Panc1 (cell line): ENCODE results near the gene MARCKSL1. TPM values are rescaled to one million over a fixed set of nuclear protein-coding genes. Genes with fewer than 3 reads are reported as not detected.

Source experiments
- ATAC-seq: fragments of 200-7000 bp; cut with Tn5 transposase; 2 replicates; pipeline ENCODE4 v1.9.1; 2020; ENCODE audit warnings: mild to moderate bottlenecking, moderate library complexity
- BruUV-seq: library from RNA; stranded (reverse); fragments of 400-500 nt; replicated peaks from 2 replicates; lab custom pipeline; 2021; lab: Mats Ljungman, UMichigan
- CTCF ChIA-PET: fragments of 300-600 bp; sonication (Branson Sonifier 250); formaldehyde crosslinking; loops from one replicate; lab custom pipeline; 2022; ENCODE audit warnings: antibody characterized with exemption; lab: Charles Lee
- POLR2A ChIA-PET: fragments of 300-600 bp; sonication (Branson Sonifier 250); formaldehyde crosslinking; loops from one replicate; lab custom pipeline; 2022; ENCODE audit warnings: antibody characterized with exemption; lab: Charles Lee
- DNase-seq: peaks from one replicate; pipeline ENCODE4 v3.0.0-alpha.2; 2010; ENCODE audit warnings: low read depth, low spot score
- H3K27ac ChIP-seq: 2 replicates; pipeline ENCODE4 v1.5.1; 2011; ENCODE audit warnings: mild to moderate bottlenecking, low read length, inconsistent platforms
- H3K27me3 ChIP-seq: fragments of 200-500 bp; sonication (Bioruptor generic); 2 replicates; pipeline ENCODE4 v1.6.0; 2014; ENCODE audit warnings: low read length, inconsistent platforms; ENCODE audit not compliant: control insufficient read depth, insufficient read depth
- H3K36me3 ChIP-seq: fragments of 200-500 bp; sonication (Bioruptor generic); 2 replicates; pipeline ENCODE4 v1.5.1; 2014; ENCODE audit warnings: inconsistent platforms, mild to moderate bottlenecking, low read length, moderate library complexity; ENCODE audit not compliant: control insufficient read depth, insufficient read depth
- H3K4me1 ChIP-seq: 2 replicates; pipeline ENCODE4 v1.5.1; 2011; ENCODE audit warnings: inconsistent platforms, mild to moderate bottlenecking, low read length, moderate library complexity; ENCODE audit not compliant: control insufficient read depth, insufficient read depth
- H3K4me3 ChIP-seq, 2 experiments: 2 replicates each; pipeline ENCODE4 v1.5.1; 2011 to 2012; ENCODE audit warnings: low read depth in 2 of 2, low read length in 2 of 2, mild to moderate bottlenecking in 2 of 2, inconsistent platforms in 1 of 2, moderate library complexity in 1 of 2
- H3K9me3 ChIP-seq: fragments of 200-500 bp; sonication (Bioruptor generic); 2 replicates; pipeline ENCODE4 v1.5.1; 2014; ENCODE audit warnings: low read depth, mild to moderate bottlenecking, inconsistent platforms, low read length, moderate library complexity; ENCODE audit not compliant: control insufficient read depth, insufficient read depth
- POLR2AphosphoS5 ChIP-seq: IDR thresholded peaks from 2 replicates; pipeline ENCODE4 v1.6.1; 2012; ENCODE audit warnings: mild to moderate bottlenecking, low read depth, low read length, moderate library complexity
- SIN3A ChIP-seq: IDR thresholded peaks from 2 replicates; pipeline ENCODE4 v1.6.1; 2012; ENCODE audit warnings: low read depth, mild to moderate bottlenecking, low read length, moderate library complexity, borderline replicate concordance; ENCODE audit not compliant: insufficient read depth
- TCF7L2 ChIP-seq: IDR thresholded peaks from 2 replicates; pipeline ENCODE4 v1.6.1; 2011; ENCODE audit warnings: mild to moderate bottlenecking, low read depth, low read length, inconsistent platforms
- in situ Hi-C: cut with HindIII; loops from 2 replicates; pipeline ENCODE4 v1.10.0; 2016; ENCODE audit warnings: low sequenced_read_pairs, low pct_unique_long_range_greater_than_20kb
- intact Hi-C: fragments of 100-400 bp; cut with micrococcal nuclease; formaldehyde crosslinking; loops from one replicate; pipeline ENCODE4 v1.10.0; 2022; ENCODE audit not compliant: unreplicated experiment
- total RNA-seq: library from RNA; stranded (reverse); gene quantifications from one replicate; pipeline ENCODE4 v1.2.1, GENCODE V29; 2021; ENCODE audit not compliant: unreplicated experiment
- TF ChIP-seq, protein P1 (sequence below): fragments of 450-650 bp; IDR thresholded peaks from 2 replicates; pipeline ENCODE4 v1.5.1; 2017; ENCODE audit warnings: mild to moderate bottlenecking
- TF ChIP-seq, protein P2 (sequence below), 2 experiments: IDR thresholded peaks; 2 replicates each; pipeline ENCODE4 v1.6.1; 2011 to 2012; ENCODE audit warnings: low read depth in 2 of 2, control low read depth in 1 of 2, low read length in 1 of 2, mild to moderate bottlenecking in 1 of 2, moderate library complexity in 1 of 2; ENCODE audit not compliant: insufficient read depth in 1 of 2

Gene MARCKSL1
- total RNA-seq, 1 experiment from 2014 or later: 176 TPM

DNA sequence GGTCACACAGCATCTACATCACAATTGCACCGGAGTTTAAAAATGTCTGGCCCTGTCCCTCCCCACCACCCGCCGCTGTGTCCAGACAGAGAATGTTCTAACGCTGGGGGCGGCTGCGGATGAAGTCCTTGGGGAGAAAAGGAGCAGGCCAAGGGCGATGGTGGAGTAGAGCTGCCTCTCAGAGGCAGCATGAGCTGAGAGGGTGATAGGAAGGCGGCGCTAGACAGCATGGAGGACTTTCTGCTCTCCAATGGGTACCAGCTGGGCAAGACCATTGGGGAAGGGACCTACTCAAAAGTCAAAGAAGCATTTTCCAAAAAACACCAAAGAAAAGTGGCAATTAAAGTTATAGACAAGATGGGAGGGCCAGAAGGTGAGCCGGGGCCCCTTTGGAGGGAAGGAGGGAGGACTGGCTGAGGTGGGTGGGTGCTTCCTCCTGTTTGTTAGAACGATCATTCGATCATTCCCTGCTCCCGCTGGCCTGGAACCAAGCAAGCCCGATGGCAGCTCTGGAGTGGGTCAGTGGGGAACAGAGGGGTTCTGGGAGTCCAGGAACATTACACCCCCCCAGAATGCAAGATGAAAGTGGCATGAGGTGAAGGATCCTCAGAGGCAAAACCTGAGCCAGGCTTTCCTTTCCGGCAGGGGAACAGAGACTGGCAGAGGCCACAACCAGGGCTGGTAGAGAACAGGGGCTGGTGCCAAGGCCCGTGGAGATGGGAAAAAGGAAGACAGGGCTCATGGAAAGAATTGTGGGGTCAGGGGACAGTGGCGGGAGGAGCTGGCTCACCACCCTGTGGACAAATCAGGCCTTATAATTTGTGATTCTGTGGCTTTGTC, 26.7 kb upstream of the MARCKSL1 start, which contains the start of the genes FAM229A and TSSK3:
FAM229A (minus strand) TSS at position 12 of the 840 bp plus-strand sequence. CDS start 394 bp downstream, outside the sequence.
TSSK3 (plus strand) TSS at position 66 of the 840 bp plus-strand sequence; CDS start at position 229, 163 bp downstream.
- CTCF ChIA-PET: interaction anchor here (0.5 kb wide), 1 partner anchor 25 kb away, joined by 7 read pairs; no protein-coding TSS in a partner anchor
- Histone ChIP-seq H3K9me3 (no peaks in the 10 kb centered on the region), H3K36me3 (no peaks in the 10 kb centered on the region), H3K4me1 (no peaks in the 10 kb centered on the region), H3K27me3 (no peaks in the 10 kb centered on the region), H3K4me3 (no peak within 1 kb of the TSS), H3K27ac (no peak within 1 kb of the TSS)
- TF ChIP-seq POLR2AphosphoS5 (no peak), SIN3A (no peak), TCF7L2 (no peak)
- TF ChIP-seq, protein P1, sequence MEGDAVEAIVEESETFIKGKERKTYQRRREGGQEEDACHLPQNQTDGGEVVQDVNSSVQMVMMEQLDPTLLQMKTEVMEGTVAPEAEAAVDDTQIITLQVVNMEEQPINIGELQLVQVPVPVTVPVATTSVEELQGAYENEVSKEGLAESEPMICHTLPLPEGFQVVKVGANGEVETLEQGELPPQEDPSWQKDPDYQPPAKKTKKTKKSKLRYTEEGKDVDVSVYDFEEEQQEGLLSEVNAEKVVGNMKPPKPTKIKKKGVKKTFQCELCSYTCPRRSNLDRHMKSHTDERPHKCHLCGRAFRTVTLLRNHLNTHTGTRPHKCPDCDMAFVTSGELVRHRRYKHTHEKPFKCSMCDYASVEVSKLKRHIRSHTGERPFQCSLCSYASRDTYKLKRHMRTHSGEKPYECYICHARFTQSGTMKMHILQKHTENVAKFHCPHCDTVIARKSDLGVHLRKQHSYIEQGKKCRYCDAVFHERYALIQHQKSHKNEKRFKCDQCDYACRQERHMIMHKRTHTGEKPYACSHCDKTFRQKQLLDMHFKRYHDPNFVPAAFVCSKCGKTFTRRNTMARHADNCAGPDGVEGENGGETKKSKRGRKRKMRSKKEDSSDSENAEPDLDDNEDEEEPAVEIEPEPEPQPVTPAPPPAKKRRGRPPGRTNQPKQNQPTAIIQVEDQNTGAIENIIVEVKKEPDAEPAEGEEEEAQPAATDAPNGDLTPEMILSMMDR: no peak
- TF ChIP-seq, protein P2, sequence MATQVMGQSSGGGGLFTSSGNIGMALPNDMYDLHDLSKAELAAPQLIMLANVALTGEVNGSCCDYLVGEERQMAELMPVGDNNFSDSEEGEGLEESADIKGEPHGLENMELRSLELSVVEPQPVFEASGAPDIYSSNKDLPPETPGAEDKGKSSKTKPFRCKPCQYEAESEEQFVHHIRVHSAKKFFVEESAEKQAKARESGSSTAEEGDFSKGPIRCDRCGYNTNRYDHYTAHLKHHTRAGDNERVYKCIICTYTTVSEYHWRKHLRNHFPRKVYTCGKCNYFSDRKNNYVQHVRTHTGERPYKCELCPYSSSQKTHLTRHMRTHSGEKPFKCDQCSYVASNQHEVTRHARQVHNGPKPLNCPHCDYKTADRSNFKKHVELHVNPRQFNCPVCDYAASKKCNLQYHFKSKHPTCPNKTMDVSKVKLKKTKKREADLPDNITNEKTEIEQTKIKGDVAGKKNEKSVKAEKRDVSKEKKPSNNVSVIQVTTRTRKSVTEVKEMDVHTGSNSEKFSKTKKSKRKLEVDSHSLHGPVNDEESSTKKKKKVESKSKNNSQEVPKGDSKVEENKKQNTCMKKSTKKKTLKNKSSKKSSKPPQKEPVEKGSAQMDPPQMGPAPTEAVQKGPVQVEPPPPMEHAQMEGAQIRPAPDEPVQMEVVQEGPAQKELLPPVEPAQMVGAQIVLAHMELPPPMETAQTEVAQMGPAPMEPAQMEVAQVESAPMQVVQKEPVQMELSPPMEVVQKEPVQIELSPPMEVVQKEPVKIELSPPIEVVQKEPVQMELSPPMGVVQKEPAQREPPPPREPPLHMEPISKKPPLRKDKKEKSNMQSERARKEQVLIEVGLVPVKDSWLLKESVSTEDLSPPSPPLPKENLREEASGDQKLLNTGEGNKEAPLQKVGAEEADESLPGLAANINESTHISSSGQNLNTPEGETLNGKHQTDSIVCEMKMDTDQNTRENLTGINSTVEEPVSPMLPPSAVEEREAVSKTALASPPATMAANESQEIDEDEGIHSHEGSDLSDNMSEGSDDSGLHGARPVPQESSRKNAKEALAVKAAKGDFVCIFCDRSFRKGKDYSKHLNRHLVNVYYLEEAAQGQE (IDR thresholded peaks at IDR 0.05; ENCODE audit: insufficient read depth in 1 of 2, low read depth in 2 of 2, low read length in 1 of 2): no peak
- no peak for DNase-seq
- ATAC-seq: no peak
- intact Hi-C loops (no loop called here), in situ Hi-C loops (no loop called here)
- BruUV-seq: no TSS peak
- POLR2A ChIA-PET: interaction anchor here (0.6 kb wide), 1 partner anchor 79 kb away, joined by 3 read pairs; no protein-coding TSS in a partner anchor

DNA sequence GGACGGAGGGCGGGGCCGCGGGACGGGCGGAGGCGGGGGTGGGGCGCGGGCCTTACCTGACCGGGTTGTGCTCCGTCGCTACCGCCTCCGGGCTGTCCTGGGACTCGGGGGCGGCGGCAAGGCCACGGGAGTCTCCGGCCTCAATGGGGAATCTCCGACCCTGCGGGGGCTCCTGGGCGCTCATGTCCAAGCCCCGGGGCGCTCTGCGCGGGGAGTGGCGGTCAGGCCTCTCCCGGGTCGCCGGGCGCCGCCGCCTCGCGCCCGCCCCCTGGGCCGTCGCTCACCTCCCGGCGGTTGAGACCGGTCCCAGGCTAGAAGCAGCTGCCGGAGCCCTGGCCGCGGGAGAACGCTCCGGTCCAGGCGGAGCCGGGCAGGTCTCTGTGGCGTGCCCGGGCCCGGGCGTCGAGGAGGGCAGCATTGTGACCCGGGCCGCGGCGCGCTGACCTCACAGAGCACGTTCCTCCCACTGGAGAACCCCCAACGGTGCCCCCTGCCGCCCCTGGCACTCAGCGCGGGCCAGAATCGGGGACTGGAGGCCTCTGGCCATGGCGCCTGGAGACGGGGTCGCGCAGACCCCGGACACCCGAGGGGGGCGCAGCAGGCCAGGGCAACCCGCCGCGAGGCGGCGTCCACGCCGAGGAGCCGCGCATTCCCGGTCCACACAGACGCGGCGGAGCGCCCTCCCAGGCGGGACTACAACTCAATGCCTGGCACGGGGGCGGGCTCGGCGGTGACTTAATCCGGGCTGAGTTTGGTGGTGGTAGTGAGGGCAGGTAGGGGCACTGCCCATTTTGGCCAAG, 25.8 kb upstream of the MARCKSL1 start:
- in situ Hi-C loops (no loop called here), intact Hi-C loops (no loop called here)
- TF ChIP-seq TCF7L2: no peak
- no peak for TF ChIP-seq SIN3A
- TF ChIP-seq, protein P2 (IDR thresholded peaks at IDR 0.05; ENCODE audit: insufficient read depth in 1 of 2, low read depth in 2 of 2, low read length in 1 of 2): no peak
- no peak for TF ChIP-seq POLR2AphosphoS5
- TF ChIP-seq, protein P1: no peak
- H3K27me3 ChIP-seq: no peaks in the 10 kb centered on the region
- BruUV-seq: no TSS peak
- H3K9me3 ChIP-seq: no peaks in the 10 kb centered on the region
- ATAC-seq: no peak
- ChIA-PET CTCF (no interaction called here), POLR2A (no interaction called here)
- no peaks in the 10 kb centered on the region for H3K4me1 ChIP-seq
- H3K27ac ChIP-seq: no peak overlapping the region
- H3K36me3 ChIP-seq: no peaks in the 10 kb centered on the region
- no peak overlapping the region for H3K4me3 ChIP-seq
- DNase-seq: no peak
